HCT116 (cell line): ENCODE results near the gene GBGT1. TPM values are rescaled to one million over a fixed set of nuclear protein-coding genes. Genes with fewer than 3 reads are reported as not detected.

Source experiments
- ATAC-seq: fragments of 200-7000 bp; cut with Tn5 transposase; 2 replicates; pipeline ENCODE4 v1.9.1; 2020; ENCODE audit warnings: mild to moderate bottlenecking, moderate library complexity
- BruUV-seq: library from RNA; stranded (reverse); fragments of 400-500 nt; replicated peaks from 2 replicates; lab custom pipeline; 2021; lab: Mats Ljungman, UMichigan
- CTCF ChIA-PET: fragments of 300-600 bp; sonication (Branson Sonifier 250); formaldehyde crosslinking; loops from one replicate; lab custom pipeline; 2021; ENCODE audit warnings: antibody characterized with exemption; lab: Charles Lee
- POLR2A ChIA-PET: fragments of 300-600, 350-600 bp; sonication (Branson Sonifier 250); formaldehyde crosslinking; loops from one replicate; lab custom pipeline; 2021; ENCODE audit warnings: antibody characterized with exemption; lab: Charles Lee
- RAD21 ChIA-PET, 2 experiments: fragments of 300-600 bp; sonication (Branson Sonifier 250); formaldehyde crosslinking; loops; one replicate each; lab custom pipeline; 2023; ENCODE audit warnings: low total read pairs in 2 of 2; ENCODE audit not compliant: uncharacterized antibody in 2 of 2, unreplicated experiment in 2 of 2, low non-redundant PET in 1 of 2; lab: Charles Lee
- DNase-seq: peaks from one replicate; pipeline ENCODE4 v3.0.0-alpha.2; 2010; ENCODE audit warnings: low read depth, low spot score
- H2AFZ ChIP-seq: fragments of 200-600 bp; shearing (Covaris generic), sonication (generic); 2 replicates; pipeline ENCODE4 v1.6.1; 2017; ENCODE audit warnings: low read depth, mixed run types, mixed read lengths, antibody characterized with exemption, low read length; ENCODE audit not compliant: poor library complexity, severe bottlenecking
- H3K27ac ChIP-seq: 2 replicates; pipeline ENCODE4 v1.5.1; 2012; ENCODE audit warnings: low read depth, low read length
- H3K27me3 ChIP-seq: fragments of 200-600 bp; sonication (generic); 2 replicates; pipeline ENCODE4 v1.6.1; 2016; ENCODE audit warnings: mixed run types, low read length, mixed read lengths; ENCODE audit not compliant: insufficient read depth
- H3K36me3 ChIP-seq, 2 experiments: fragments of 200-500 bp in 1 of 2; fragments of 200-600 bp in 1 of 2; sonication (Bioruptor generic) in 1 of 2; sonication (generic) in 1 of 2; 2 replicates each; pipeline versions ENCODE4 v1.5.1 to v1.6.1; 2014 to 2016; ENCODE audit warnings: low read length in 2 of 2, inconsistent platforms in 1 of 2, mixed read lengths in 1 of 2, mixed run types in 1 of 2; ENCODE audit not compliant: insufficient read depth in 2 of 2, control insufficient read depth in 1 of 2
- H3K4me1 ChIP-seq, 2 experiments: fragments of 200-600 bp in 1 of 2; sonication (generic) in 1 of 2; 2 replicates each; pipeline versions ENCODE4 v1.5.1 to v1.6.1; 2012 to 2017; ENCODE audit warnings: low read length in 2 of 2, inconsistent platforms in 1 of 2, mild to moderate bottlenecking in 1 of 2, mixed read lengths in 1 of 2, mixed run types in 1 of 2, moderate library complexity in 1 of 2; ENCODE audit not compliant: insufficient read depth in 2 of 2, control insufficient read depth in 1 of 2
- H3K4me2 ChIP-seq: fragments of 200-600 bp; sonication (generic); 2 replicates; pipeline ENCODE4 v1.6.1; 2017; ENCODE audit warnings: mixed run types, low read length, mixed read lengths
- H3K4me3 ChIP-seq, 2 experiments: fragments of 200-600 bp in 1 of 2; sonication (generic) in 1 of 2; replicated peaks in 1 of 2; 2 replicates each; pipeline ENCODE4 v1.5.1; 2011 to 2016; ENCODE audit warnings: low read length in 2 of 2, control low read depth in 1 of 2, low read depth in 1 of 2, mild to moderate bottlenecking in 1 of 2, mixed read lengths in 1 of 2, mixed run types in 1 of 2
- H3K79me2 ChIP-seq: fragments of 200-600 bp; sonication (generic); 2 replicates; pipeline ENCODE4 v1.6.1; 2017; ENCODE audit warnings: mild to moderate bottlenecking, mixed run types, low read length, moderate library complexity, mixed read lengths; ENCODE audit not compliant: insufficient read depth
- H3K9ac ChIP-seq: fragments of 200-600 bp; sonication (generic); 2 replicates; pipeline ENCODE4 v1.6.1; 2016; ENCODE audit warnings: low read length, mixed read lengths
- H3K9me2 ChIP-seq: fragments of 200-600 bp; sonication (generic), shearing (Covaris generic); 2 replicates; pipeline ENCODE4 v1.6.1; 2017; ENCODE audit warnings: mixed run types, mild to moderate bottlenecking, moderate library complexity; ENCODE audit not compliant: insufficient read depth
- H3K9me3 ChIP-seq, 2 experiments: fragments of 200-500 bp in 1 of 2; fragments of 200-600 bp in 1 of 2; sonication (Bioruptor generic) in 1 of 2; sonication (generic) in 1 of 2; 2 replicates each; pipeline ENCODE4 v1.6.1; 2014 to 2017; ENCODE audit warnings: low read length in 2 of 2, mixed read lengths in 2 of 2, inconsistent platforms in 1 of 2, low read depth in 1 of 2, mild to moderate bottlenecking in 1 of 2, mixed run types in 1 of 2, moderate library complexity in 1 of 2; ENCODE audit not compliant: control insufficient read depth in 1 of 2, insufficient read depth in 1 of 2
- H4K20me1 ChIP-seq: fragments of 200-600 bp; sonication (generic), shearing (Covaris generic); 2 replicates; pipeline ENCODE4 v1.6.1; 2017; ENCODE audit warnings: mixed run types, mild to moderate bottlenecking, moderate library complexity; ENCODE audit not compliant: insufficient read depth
- ELF1 ChIP-seq: IDR thresholded peaks from 2 replicates; pipeline ENCODE4 v1.6.1; 2012; ENCODE audit warnings: low read depth, borderline replicate concordance
- EZH2phosphoT487 ChIP-seq: fragments of 200-600 bp; IDR thresholded peaks from 2 replicates; pipeline ENCODE4 v1.6.1; 2018; ENCODE audit warnings: antibody characterized with exemption, borderline replicate concordance
- FOSL1 ChIP-seq: IDR thresholded peaks from 2 replicates; pipeline ENCODE4 v1.6.1; 2012; ENCODE audit warnings: low read depth
- JUND ChIP-seq: IDR thresholded peaks from 2 replicates; pipeline ENCODE4 v1.6.1; 2012
- POLR2AphosphoS5 ChIP-seq: IDR thresholded peaks from 2 replicates; pipeline ENCODE4 v1.6.1; 2011; ENCODE audit warnings: mild to moderate bottlenecking, low read depth, low read length, moderate library complexity
- intact Hi-C: fragments of 100-400 bp; cut with micrococcal nuclease; formaldehyde crosslinking; loops from 2 replicates; pipeline ENCODE4 v1.10.0; 2022
- total RNA-seq: library from RNA; stranded (reverse); gene quantifications from one replicate; pipeline ENCODE4 v1.2.1, GENCODE V29; 2021; ENCODE audit not compliant: unreplicated experiment

GBGT1 gene
- total RNA-seq, 1 experiment from 2014 or later: 0.34 TPM

- H3K27ac ChIP-seq: no peak overlapping the region
- intact Hi-C loops: no loop called here
- ChIA-PET CTCF (interaction anchor here (1.3 kb wide), 1 partner anchor 30 kb away, joined by 5 read pairs; no protein-coding TSS in a partner anchor), POLR2A (no interaction called here), RAD21 (no interaction called here)
- DNase-seq (no peak), ATAC-seq (no peak)
- no TSS peak for BruUV-seq
- peaks cover 3 to 19% of the 10 kb centered on the region in 2 experiments for H3K4me1 ChIP-seq
- no peak overlapping the region for H2AFZ ChIP-seq
- H3K9ac ChIP-seq: no peak overlapping the region
- H3K4me3 ChIP-seq: no peak overlapping the region
- H3K36me3 ChIP-seq: peaks cover under 1 to 3% of the 10 kb centered on the region in 2 experiments; a peak in 3 of 4 replicates
- H4K20me1 ChIP-seq: no peaks in the 10 kb centered on the region
- TF ChIP-seq EZH2phosphoT487: no peak
- no peak for TF ChIP-seq ELF1
- TF ChIP-seq FOSL1: no peak
- TF ChIP-seq POLR2AphosphoS5: no peak
- peaks cover 38% of the 10 kb centered on the region for H3K79me2 ChIP-seq
- H3K4me2 ChIP-seq: no peak overlapping the region
- no peaks in the 10 kb centered on the region for H3K9me3 ChIP-seq
- no peaks in the 10 kb centered on the region for H3K9me2 ChIP-seq
- H3K27me3 ChIP-seq: no peaks in the 10 kb centered on the region
Measured at GRCh38 chr9:133114886-133115603, 48.7 kb downstream of the GBGT1 start.

- peaks cover 8 to 11% of the 10 kb centered on the region in 2 experiments; a peak in 3 of 4 replicates for H3K36me3 ChIP-seq
- POLR2A ChIA-PET: no interaction called here
- BruUV-seq: no TSS peak
- H4K20me1 ChIP-seq: no peaks in the 10 kb centered on the region
- no peak for ATAC-seq
- H3K9me2 ChIP-seq: no peaks in the 10 kb centered on the region
- H3K27me3 ChIP-seq: no peaks in the 10 kb centered on the region
- RAD21 ChIA-PET: no interaction called here
- H3K79me2 ChIP-seq: peaks cover 30% of the 10 kb centered on the region
- TF ChIP-seq JUND: no peak
- TF ChIP-seq, all 23 proteins: peak for 0
- CTCF ChIA-PET: no interaction called here
- H3K9me3 ChIP-seq: no peaks in the 10 kb centered on the region
- intact Hi-C loops: no loop called here
- peaks cover 0 to 12% of the 10 kb centered on the region in 2 experiments; a peak in 2 of 4 replicates for H3K4me1 ChIP-seq
- DNase-seq: no peak
- H3K9ac ChIP-seq: no peak overlapping the region
- H3K4me3 ChIP-seq: no peak overlapping the region
- H3K27ac ChIP-seq: no peak overlapping the region
- no peak overlapping the region for H3K4me2 ChIP-seq
- H2AFZ ChIP-seq: no peak overlapping the region
Measured at GRCh38 chr9:133113949-133114885, 49.5 kb downstream of the GBGT1 start.
